Cerebellar nuclear complex (tissue), 1 donor: Measurements from ENCODE around the gene ABCC3.

Source experiments
- DNase-seq, 2 experiments: peaks; one replicate each; lab custom pipeline; 2025; lab: John Stamatoyannopoulos, UW

Gene ABCC3

DNA sequence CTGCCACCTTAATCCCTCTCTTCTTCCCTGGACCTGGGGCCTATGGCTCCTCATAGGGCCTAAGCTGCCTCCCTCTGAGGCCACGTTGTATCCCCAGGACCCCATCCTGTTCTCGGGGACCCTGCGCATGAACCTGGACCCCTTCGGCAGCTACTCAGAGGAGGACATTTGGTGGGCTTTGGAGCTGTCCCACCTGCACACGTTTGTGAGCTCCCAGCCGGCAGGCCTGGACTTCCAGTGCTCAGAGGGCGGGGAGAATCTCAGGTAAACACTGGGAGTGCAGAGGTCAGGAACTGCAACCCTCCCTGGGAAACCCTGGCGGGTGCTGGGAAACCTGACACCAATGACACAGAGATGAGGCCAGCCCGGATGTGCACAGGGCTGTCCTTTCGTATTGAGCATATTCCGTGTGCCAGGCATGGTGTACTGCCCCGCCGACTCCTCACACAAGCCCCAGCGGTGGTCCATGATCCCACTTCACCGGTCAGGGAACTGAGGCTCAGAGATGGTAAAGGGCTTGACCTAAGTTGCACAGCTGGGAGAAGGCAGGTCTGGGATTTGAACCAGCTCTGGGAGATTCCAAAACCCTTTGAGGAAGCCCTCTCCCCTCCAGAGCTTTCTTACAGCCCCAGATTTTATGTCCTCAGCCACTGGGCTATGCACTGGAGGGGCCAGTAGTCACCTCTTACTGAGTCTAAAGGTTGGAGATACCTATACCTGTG, 50.1 kb downstream of the ABCC3 start:
- DNase-seq: no peak

DNA sequence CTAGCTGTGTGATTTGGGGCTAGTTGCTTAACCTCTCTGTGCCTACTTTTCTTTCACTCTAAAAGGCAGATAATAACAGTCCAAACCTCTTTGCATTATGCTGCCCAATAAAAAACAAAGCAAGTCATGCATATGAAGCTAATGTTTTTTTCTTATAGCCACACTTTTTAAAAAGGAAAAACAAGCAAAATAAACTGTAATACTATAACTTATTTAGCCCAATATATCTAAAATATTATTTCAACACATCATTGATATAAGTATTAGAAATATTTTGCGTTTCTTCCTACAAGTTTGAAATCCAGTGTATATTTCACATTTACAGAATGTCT, 50.6 kb downstream of the ABCC3 start:
- no peak for DNase-seq

DNA sequence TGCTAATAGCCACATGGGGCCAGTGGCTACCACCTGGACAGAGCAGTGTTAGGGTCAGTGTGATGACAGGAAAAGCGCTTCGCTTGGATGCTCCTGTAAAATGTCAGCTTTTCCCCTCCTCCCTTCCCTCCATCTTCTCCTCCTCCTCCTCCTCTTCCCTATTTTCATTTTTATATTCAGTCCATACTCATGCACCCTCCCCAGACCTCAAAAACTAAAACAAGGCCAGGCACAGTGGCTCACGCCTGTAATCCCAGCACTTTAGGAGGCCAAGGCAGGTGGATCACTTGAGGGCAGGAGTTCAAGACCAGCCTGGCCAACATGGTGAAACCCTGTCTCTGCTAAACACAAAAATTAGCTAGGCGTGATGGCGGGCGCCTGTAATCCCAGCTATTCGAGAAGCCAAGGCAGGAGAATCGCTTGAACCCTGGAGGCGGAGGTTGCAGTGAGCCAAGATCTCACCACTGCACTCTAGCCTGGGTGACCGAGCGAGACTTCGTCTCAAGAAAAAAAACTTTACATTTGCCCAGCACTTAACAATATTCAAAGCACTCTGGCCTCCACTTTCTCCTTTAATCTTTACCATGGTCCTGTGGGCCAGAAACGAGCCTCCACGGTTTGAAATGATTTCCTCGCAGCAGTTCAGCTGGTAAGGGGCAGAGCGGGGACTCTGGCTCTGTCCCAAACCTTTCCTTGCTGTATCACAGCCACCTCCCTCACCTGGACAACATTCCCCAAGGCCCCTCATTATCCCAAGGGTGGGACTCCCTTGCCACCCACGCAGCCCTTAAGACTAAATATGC, 51.2 kb downstream of the ABCC3 start:
- no peak for DNase-seq

DNA sequence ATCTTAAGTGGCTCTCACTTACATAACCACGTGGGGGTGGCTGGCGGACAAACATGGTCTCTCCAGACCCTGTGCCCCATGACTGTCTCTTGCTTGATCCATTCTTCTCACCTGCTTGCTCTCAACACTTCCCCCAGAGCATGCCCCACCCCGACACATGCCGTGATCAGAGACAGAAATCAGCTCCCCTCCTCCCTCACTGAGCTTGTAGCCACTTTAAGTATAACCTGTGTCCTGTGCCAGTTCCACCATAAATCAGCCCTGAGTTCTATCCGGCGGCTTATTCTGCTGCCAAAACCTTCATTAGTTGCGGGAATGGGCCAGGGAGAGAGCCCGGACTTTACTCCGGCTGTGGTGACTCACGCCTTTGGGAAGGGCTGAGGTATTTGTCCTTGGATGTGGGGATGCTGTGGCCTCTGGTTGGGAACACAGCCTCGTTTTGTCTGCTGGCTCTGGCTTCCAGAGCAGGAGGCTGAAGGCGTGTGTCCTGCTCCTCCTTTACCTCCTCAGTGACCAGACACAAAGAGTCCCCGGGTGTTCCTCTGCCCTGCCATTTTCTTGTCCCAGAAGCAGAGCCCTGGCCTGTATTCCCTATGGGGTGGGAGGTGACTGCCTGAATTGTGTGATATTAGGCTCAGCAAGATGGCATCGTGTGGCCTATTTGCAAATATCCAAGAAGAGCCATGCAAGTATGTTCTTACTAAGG, 52.0 kb downstream of the ABCC3 start:
- DNase-seq: no peak

DNA sequence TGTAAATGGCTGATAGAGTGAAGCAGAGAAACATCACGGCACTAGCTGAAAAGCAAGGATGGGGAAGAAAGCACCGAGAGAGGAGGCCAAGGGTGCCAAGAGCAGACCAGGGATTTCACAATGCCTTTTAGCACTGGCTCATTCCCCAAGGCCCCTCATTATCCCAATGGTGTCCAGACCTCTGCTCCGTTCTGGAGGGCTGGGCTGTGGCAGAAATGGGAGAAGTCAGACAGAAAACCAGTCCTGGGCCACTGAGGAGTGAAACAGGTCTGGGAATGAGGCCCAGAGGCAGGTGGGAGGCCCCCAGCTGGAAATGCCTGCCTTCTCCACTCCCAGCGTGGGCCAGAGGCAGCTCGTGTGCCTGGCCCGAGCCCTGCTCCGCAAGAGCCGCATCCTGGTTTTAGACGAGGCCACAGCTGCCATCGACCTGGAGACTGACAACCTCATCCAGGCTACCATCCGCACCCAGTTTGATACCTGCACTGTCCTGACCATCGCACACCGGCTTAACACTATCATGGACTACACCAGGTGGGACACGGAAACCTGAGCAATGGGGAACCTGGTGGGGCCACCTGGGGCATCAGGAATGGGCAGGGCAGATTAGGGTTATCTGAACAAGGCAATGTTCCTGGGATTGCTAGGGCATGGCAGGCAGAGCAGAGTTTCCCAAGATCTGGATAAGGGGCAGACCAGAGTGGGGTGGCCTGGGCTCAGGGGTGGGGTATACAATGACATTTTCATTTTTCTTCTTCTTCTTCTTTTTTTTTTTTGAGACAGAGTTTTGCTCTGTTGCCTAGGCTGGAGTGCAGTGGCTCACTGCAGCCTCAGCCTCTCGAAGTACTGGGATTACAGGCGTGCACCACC, 52.8 kb downstream of the ABCC3 start:
- no peak for DNase-seq

DNA sequence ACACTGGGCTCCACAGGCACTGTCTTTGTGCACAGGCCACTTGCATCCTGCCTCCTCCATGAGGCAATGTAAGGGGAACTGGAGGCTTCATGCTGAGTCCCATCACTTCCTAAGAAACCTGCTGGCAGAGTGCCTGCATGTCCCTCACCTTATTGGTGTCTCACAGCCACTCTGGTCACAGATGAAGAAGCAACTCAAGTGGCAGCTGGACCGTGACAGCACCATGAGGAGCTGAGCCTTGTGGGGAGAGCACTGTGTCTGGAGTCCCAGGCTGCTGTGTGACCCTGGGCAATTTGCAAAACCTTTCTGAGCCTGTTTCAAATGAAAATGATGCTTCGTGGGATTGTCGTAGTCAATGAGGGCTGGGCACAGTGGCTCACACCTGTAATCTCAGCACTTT, 53.6 kb downstream of the ABCC3 start:
- no peak for DNase-seq

DNA sequence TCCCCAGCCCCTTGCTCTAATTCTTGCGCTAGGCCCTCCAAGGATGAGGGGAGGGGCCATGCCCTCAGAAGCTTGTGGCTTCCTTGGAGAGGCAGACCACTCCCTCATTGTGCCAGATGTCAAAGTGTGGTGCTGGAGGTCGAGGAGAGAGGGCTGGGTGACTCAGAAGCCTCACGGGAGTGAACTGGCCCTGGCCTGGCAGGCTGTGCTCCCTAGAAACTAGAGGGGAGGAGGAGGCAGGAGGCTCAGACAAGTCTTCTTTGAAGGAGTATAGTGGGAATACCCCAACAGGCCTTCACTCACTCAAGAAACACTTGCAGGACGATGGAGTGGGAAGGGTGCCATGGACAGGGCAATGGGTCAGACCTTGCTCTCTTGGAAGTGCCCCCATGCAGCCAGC, 54.6 kb downstream of the ABCC3 start:
- no peak for DNase-seq

DNA sequence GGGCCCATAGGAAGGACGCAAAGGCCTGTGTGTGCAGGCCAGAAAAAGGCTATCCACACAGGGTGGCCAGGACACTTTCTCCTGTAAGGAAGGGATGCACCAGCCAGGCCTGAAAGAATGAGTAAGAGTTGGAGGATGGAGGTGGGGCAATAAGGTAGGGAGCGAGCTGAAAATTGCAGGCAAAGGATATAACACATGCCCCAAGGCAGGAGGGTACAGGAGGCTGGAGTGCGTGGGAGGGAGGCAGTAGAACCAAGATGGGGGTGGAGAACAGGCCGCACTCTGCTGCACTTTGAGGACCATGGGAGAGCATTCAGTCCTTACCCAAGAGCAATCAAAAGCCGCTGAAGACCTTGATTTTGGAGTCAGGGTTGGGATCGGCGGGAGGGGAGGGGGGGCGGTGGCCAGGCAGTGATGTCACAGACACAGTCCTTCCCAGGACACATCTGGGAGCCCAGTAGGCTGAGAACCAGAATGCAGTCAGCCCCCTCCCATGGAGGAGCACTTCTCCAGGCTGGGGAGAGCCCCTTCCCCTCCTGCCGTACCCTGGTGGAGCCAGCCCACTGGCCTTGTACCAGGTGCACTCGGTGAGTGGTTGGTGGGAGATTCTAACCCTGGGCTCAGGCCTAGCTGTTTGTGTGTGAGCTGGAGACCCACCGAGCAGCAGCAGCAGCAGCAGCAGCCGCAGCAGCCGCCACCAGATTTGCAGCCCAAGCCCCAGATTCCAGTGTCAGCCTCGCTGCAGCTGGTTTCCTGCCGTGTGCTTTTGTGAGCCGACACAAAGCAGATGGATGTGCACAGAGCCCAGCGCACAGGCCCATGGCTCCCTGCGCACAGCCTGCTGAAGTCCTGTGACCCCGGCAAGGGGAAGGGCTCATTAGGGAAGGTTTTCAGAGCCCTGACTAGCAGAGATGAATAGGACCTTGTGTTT, 55.5 kb downstream of the ABCC3 start:
- DNase-seq: no peak

DNA sequence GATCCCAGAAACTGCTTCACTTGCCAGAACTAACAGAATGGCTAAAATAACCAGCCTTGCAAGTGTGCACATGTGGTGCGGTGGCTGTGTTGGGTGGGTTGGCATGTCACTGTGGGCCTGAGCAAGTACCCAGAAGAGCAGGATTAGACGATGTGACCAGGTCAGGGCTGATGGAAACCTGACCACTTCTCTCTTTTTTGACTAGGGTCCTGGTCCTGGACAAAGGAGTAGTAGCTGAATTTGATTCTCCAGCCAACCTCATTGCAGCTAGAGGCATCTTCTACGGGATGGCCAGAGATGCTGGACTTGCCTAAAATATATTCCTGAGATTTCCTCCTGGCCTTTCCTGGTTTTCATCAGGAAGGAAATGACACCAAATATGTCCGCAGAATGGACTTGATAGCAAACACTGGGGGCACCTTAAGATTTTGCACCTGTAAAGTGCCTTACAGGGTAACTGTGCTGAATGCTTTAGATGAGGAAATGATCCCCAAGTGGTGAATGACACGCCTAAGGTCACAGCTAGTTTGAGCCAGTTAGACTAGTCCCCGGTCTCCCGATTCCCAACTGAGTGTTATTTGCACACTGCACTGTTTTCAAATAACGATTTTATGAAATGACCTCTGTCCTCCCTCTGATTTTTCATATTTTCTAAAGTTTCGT, 56.3 kb downstream of the ABCC3 start:
- DNase-seq: no peak

DNA sequence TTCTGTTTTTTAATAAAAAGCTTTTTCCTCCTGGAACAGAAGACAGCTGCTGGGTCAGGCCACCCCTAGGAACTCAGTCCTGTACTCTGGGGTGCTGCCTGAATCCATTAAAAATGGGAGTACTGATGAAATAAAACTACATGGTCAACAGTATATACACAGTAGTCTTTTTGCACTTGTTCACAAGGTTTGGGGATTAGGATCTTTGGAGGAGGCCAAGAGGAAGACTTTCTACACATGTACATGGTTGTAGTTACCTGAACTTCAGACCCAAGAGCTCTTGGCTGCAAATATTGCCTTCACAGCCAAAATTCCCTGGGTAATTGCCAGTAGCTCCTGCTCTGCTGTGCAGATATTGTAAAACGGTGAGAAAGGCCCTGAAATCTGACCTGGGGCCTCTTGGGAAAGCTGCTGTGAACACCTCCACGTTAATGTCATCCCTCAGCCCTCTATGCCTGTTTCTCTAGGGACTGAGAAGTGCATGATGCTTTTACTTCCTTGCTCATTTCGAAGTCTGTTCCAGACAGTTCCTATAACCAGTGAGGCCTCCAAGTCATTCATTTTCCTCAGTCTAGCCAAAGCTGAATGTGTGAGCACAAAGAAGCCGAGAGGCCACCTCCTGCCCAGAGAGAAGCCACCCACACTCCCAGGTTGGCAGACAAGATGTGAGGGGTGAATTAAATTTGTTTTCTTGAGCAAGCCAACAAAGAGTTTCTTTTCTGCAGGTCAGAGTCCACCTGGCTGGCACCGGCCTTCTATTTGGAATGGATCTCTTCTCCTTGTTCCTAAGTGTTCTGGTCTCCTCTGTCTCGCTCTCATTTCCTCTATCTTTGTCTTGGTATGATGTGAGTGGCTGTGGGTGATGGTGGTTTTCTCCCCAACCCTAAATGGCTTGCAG, 57.1 kb downstream of the ABCC3 start:
- DNase-seq: peak in 1 of 2 experiments; percentile 6

DNA sequence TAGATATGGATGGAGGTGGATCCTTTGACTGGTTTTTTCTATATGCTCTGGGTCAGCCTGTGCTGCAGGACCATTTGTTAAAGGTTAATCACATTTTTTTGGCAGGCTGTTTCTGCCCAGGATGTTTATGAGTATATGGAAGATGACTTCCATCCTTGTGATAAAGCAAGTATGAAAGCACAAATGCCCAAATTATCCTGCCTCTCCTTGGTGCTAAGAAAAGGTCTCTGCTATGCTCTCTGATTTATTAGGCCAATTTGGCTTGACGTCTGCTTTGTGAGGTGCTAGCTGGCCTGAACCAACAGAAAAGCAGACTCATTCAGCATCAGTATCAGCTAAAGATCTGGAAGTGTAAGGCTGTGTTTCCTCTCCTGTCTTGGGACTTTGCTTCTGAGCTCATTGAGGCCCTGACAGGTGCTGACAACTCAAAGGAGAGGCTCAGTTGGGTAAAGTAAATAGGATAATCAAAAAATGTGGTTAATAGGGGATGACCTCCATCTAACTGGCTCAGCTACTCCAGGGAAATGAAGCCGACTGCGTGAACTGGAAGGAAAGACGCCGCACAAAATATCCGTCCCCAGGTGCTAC, 57.9 kb downstream of the ABCC3 start:
- no peak for DNase-seq

DNA sequence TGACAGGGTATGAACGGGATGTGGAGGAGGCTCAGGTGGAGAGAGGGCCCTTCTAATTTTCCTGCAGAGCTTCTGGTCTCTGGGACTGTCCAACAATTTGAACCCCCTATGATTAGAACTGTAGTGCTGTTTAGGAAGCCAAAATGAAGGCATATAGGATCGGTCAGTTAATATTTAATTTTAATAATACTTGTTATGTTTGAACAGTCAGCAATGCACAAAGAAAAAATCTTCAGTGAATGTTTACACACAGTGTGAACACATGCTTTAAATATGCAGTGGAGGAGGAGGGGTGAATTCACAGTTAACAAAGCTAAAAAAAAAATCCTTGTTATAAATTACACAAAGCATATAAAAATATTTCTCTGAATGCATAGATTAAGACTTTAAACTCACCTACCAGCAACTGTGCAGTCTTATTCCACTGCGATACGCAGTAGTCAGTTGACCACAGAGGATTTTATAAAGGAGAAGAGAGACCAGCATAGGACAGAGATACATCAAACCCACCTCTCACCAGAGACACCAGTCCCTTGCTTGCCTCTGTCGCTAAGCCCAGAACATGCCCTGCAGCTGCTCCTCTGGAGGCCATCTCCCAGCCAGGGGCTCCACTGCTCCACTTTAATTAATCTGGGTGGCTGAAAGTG, 58.5 kb downstream of the ABCC3 start:
- no peak for DNase-seq

DNA sequence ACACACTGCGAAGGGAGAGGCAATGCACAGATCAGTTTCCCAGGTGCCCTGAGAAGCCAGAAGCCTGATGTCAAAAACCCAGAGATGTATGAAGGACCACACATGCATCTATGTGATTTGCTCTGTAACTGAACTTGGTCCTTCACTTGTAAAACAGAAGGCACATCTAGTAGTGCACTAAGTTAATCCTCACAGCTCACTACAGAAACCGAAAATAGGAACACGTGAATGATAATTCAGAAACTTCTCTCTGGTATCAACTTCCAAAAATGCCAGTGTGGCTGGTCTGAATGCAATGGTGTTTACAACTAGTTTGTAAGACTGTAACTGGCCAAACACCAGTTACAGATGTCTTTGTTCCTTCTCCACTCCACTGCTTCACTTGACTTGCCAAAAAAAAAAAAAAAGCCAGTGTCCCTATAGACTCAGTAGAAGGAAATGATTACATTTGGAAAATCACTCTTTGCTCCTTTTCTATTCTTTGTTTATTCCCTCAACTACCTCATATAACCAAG, 61.7 kb downstream of the ABCC3 start:
- DNase-seq: no peak

DNA sequence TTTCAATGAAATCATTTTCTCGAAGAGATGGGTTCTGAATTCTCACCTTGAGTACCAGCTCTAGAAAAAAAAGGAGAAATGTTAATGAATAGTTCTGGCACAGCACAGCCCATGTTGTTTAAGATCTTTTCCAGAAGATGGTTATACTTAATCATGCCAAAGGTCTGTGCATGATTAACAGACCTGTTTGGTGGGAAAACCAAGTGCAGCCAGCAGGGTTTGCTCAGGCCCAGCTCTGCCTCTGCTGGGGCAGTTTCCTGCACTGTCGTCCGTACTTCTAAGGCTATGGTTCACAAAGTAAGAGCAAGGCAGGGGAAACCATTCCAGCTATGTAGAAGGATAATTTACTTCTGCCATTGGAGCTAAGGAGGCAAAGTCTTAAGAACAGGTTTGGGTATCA, 62.4 kb downstream of the ABCC3 start:
- no peak for DNase-seq

DNA sequence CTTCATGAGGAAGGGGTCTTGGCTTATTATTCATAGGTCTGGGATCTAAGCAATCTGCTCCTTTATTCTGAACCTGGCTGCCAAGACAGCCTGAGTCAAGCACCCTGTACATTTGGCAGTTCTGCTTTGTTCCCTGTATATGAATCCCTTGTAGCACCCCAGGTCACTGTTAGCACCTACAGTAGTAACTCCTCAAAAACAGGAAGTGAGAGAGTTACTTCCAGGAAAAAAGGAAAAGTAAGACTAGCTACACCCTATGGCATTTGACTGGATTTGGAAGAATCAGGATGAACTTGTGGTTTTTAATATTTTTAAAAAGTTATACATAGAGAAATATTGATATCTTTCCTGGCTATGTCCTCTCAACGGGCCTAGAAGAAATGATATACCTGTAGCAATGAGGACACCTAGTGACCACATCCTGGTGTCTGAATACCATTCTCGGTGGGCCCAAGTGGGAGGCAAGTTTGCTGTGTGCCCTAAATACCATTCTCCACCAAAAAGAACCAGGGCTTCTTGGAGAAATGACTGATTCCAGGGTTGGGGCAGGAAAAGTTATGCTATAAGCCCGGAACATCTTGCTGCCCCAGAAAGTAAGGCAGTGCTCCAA, 63.1 kb downstream of the ABCC3 start:
- no peak for DNase-seq

DNA sequence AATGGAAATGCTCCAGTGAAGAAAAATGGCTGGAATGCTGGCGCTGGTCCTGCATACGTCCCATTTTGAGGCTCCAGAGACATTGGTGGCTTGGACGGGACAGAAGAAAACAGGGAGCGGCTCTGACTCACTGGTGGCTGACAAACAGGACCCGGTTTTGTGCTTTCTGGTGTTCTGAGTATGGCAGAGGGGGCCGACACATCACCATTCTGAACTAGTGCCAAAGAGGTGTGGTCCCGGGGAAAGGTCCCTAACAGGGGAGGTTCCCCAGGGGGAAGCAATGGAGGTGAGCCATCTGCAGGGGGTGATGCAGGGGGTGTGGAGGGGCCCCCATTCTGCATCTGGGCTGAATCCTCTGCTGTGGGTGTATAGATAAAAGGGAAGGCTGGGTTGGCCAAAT, 64.7 kb downstream of the ABCC3 start:
- no peak for DNase-seq

DNA sequence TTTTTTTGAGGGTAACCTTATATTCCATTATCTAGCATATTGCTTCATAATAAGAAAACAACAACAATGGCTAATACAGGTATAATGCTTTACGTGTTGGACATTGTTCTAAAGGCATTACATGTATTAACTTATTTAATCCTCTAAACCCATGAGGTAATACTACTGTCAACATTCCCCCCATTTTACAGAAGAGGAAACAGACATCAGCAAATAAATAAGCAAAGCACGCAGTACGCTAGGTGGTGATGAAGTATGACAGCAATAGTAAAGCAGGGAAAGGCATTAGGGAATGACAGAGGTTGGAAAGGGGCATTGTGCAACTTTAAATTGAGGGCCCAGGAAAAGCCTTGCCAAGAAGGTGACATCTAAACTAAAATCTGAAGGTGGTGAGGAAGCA, 68.5 kb downstream of the ABCC3 start:
- DNase-seq: no peak
